GM18517 (cell line): ENCODE data around the gene PRR5.
"Not testable (repeated sequence)": the region's sequence is repeated elsewhere in the genome, so short reads cannot be mapped to it uniquely, and the experiment has no call there.

Experiments
- ATAC-seq: cut with Tn5 transposase; IDR thresholded peaks from one replicate; pipeline ENCODE4 v1.9.1; 2021; ENCODE audit warnings: mild to moderate bottlenecking, moderate library complexity; ENCODE audit not compliant: unreplicated experiment

The PRR5 gene

GRCh38 chr22:44672632-44673031 lies 29.4 kb upstream of the PRR5 start:
- ATAC-seq: no peak

- ATAC-seq: no peak
Observed at GRCh38 chr22:44673406-44673805, 28.6 kb upstream of the PRR5 start.

GRCh38 chr22:44676066-44676440 lies 26.0 kb upstream of the PRR5 start:
- not testable (repeated sequence) for ATAC-seq

GRCh38 chr22:44676441-44677352 lies 25.3 kb upstream of the PRR5 start:
- ATAC-seq: no peak

GRCh38 chr22:44677353-44677840 lies 24.6 kb upstream of the PRR5 start:
- ATAC-seq: no peak

GRCh38 chr22:44677871-44678555 lies 24.0 kb upstream of the PRR5 start:
- ATAC-seq: no peak

- ATAC-seq: no peak
Observed at GRCh38 chr22:44678556-44679305, 23.3 kb upstream of the PRR5 start.

- ATAC-seq: not testable (repeated sequence)
Observed at GRCh38 chr22:44679306-44679647, 22.7 kb upstream of the PRR5 start.

GRCh38 chr22:44680058-44680457 lies 21.9 kb upstream of the PRR5 start:
- ATAC-seq: no peak

- ATAC-seq: no peak
Observed at GRCh38 chr22:44680481-44680894, 21.5 kb upstream of the PRR5 start.

- ATAC-seq: no peak
Observed at GRCh38 chr22:44682556-44683168, 19.3 kb upstream of the PRR5 start.

GRCh38 chr22:44683237-44683636 lies 18.8 kb upstream of the PRR5 start:
- ATAC-seq: peak; percentile 50

- no peak for ATAC-seq
Observed at GRCh38 chr22:44683881-44684280, 18.1 kb upstream of the PRR5 start.

- peak; percentile 41 for ATAC-seq
Observed at GRCh38 chr22:44684506-44685383, 17.3 kb upstream of the PRR5 start.

GRCh38 chr22:44685384-44686056 lies 16.5 kb upstream of the PRR5 start:
- no peak for ATAC-seq

GRCh38 chr22:44686873-44687600 lies 15.0 kb upstream of the PRR5 start:
- no peak for ATAC-seq

- ATAC-seq: no peak
Observed at GRCh38 chr22:44689173-44689572, 12.8 kb upstream of the PRR5 start.

- ATAC-seq: no peak
Observed at GRCh38 chr22:44689915-44690524, 12.0 kb upstream of the PRR5 start.
